Caco-2 (cell line): ENCODE data around the gene TARBP2. TPM values are rescaled to one million over a fixed set of nuclear protein-coding genes. Genes with fewer than 3 reads are reported as not detected.

Source experiments
- BruUV-seq: library from RNA; stranded (reverse); fragments of 400-500 nt; replicated peaks from 2 replicates; lab custom pipeline; 2021; lab: Mats Ljungman, UMichigan
- CTCF ChIA-PET: fragments of 300-600 bp; sonication (Branson Sonifier 250); formaldehyde crosslinking; loops from one replicate; lab custom pipeline; 2022; ENCODE audit warnings: antibody characterized with exemption; lab: Charles Lee
- POLR2A ChIA-PET: fragments of 300-600 bp; sonication (Branson Sonifier 250); formaldehyde crosslinking; loops from one replicate; lab custom pipeline; 2022; ENCODE audit warnings: antibody characterized with exemption; lab: Charles Lee
- DNase-seq, 2 experiments: peaks; one replicate each; pipeline versions ENCODE4 v3.0.0 to v3.0.0-alpha.2; 2020 to 2022
- H3K27me3 ChIP-seq: replicated peaks from 2 replicates; pipeline ENCODE4 v1.6.0; 2011; ENCODE audit warnings: low read length; ENCODE audit not compliant: control insufficient read depth, insufficient read depth
- H3K36me3 ChIP-seq: 2 replicates; pipeline ENCODE4 v1.5.1; 2011; ENCODE audit warnings: low read length; ENCODE audit not compliant: control insufficient read depth, insufficient read depth
- H3K4me1 ChIP-seq: fragments of 250-450 bp; sonication (Bioruptor Pico); 2 replicates; pipeline ENCODE4 v1.5.1; 2020; ENCODE audit warnings: mild to moderate bottlenecking
- H3K4me3 ChIP-seq: 2 replicates; pipeline ENCODE4 v1.5.1; 2011; ENCODE audit warnings: low read depth, mild to moderate bottlenecking, control low read depth, low read length
- H3K9me3 ChIP-seq: fragments of 250-450 bp; sonication (Bioruptor Pico); 2 replicates; pipeline ENCODE4 v1.5.1; 2020; ENCODE audit warnings: mild to moderate bottlenecking, moderate library complexity
- H3K27ac Mint-ChIP-seq: one replicate; pipeline ENCODE4 v1.8.0; 2022; ENCODE audit warnings: mixed read lengths; ENCODE audit not compliant: unreplicated experiment
- H3K27me3 Mint-ChIP-seq: one replicate; pipeline ENCODE4 v1.8.0; 2022; ENCODE audit warnings: mixed read lengths; ENCODE audit not compliant: insufficient read depth, unreplicated experiment
- H3K36me3 Mint-ChIP-seq: one replicate; pipeline ENCODE4 v1.8.0; 2022; ENCODE audit warnings: mild to moderate bottlenecking, mixed read lengths; ENCODE audit not compliant: insufficient read depth, unreplicated experiment
- H3K4me1 Mint-ChIP-seq: one replicate; pipeline ENCODE4 v1.8.0; 2022; ENCODE audit warnings: low read depth, mixed read lengths; ENCODE audit not compliant: unreplicated experiment
- H3K4me3 Mint-ChIP-seq: one replicate; pipeline ENCODE4 v1.8.0; 2022; ENCODE audit warnings: mild to moderate bottlenecking, moderate library complexity, mixed read lengths; ENCODE audit not compliant: unreplicated experiment
- H3K9me3 Mint-ChIP-seq: one replicate; pipeline ENCODE4 v1.8.0; 2022; ENCODE audit warnings: mixed read lengths; ENCODE audit not compliant: unreplicated experiment
- intact Hi-C: fragments of 100-400 bp; cut with micrococcal nuclease; formaldehyde crosslinking; loops from one replicate; pipeline ENCODE4 v1.10.0; 2022; ENCODE audit not compliant: unreplicated experiment
- total RNA-seq: library from RNA; stranded (reverse); gene quantifications from 2 replicates; pipeline ENCODE4 v1.2.3, GENCODE V29; 2022
- TF ChIP-seq, protein P1 (sequence below), 2 experiments: fragments of 200-600 bp in 1 of 2; IDR thresholded peaks; 1 replicate in 1 of 2; 2 replicates in 1 of 2; pipeline versions ENCODE4 v1.5.1 to v1.8.0; 2011 to 2022; ENCODE audit warnings: antibody characterized with exemption in 1 of 2, control low read depth in 1 of 2, inconsistent platforms in 1 of 2, low read depth in 1 of 2, low read length in 1 of 2, mild to moderate bottlenecking in 1 of 2, moderate library complexity in 1 of 2; ENCODE audit not compliant: insufficient read depth in 1 of 2, severe bottlenecking in 1 of 2, unreplicated experiment in 1 of 2

Gene TARBP2
- total RNA-seq, 1 experiment from 2014 or later, result 50.7 TPM

DNA sequence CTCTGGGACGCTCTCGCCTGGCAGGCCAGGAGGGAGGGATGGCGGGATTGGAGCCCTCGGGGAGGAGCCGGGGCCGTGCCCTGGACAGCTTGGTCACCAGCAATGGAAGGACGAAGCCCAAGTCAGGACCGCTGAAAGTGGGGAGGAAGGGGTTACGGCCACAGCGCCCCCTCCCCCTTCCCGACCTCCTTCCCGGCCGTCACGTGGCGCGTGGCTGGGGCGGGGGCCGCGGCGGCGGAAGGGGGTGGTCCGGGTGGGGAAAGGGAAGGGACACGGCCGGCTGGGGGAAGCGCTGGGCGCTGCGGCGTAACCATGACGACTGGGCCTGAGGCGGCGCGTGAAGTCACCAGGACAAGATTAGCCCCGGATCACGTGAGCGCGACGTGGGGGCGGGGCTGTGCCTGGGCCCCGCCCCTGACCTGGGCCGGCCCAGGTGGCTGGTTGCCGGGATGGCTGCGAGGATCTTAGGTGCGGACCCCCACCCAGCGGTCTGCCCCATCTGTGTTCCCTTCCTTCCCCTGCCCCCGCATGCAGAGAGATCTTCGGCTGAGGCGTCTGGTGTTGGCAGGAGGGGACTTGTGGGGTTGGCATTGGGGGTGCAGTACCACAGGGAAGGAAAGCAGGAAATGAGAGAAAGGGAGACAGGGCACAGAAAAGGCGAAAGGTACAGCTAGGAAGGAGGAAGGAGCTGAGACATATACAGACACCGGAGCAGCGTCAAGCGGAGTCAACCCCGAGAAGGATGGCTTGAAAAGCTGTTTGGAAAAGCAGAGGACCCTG lies 8.1 kb upstream of the TARBP2 start:
- TF ChIP-seq, protein P1, sequence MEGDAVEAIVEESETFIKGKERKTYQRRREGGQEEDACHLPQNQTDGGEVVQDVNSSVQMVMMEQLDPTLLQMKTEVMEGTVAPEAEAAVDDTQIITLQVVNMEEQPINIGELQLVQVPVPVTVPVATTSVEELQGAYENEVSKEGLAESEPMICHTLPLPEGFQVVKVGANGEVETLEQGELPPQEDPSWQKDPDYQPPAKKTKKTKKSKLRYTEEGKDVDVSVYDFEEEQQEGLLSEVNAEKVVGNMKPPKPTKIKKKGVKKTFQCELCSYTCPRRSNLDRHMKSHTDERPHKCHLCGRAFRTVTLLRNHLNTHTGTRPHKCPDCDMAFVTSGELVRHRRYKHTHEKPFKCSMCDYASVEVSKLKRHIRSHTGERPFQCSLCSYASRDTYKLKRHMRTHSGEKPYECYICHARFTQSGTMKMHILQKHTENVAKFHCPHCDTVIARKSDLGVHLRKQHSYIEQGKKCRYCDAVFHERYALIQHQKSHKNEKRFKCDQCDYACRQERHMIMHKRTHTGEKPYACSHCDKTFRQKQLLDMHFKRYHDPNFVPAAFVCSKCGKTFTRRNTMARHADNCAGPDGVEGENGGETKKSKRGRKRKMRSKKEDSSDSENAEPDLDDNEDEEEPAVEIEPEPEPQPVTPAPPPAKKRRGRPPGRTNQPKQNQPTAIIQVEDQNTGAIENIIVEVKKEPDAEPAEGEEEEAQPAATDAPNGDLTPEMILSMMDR (IDR thresholded peaks at IDR 0.05; ENCODE audit: insufficient read depth in 1 of 2, low read depth in 1 of 2, low read length in 1 of 2, severe bottlenecking in 1 of 2, unreplicated experiment in 1 of 2), result no peak
- CTCF ChIA-PET, result interaction anchor here (0.6 to 2.1 kb wide), 9 partner anchors 8 to 172 kb away, joined by 3 to 7 read pairs (median 5); partner anchors contain the start of genes AAAS and TARBP2

DNA sequence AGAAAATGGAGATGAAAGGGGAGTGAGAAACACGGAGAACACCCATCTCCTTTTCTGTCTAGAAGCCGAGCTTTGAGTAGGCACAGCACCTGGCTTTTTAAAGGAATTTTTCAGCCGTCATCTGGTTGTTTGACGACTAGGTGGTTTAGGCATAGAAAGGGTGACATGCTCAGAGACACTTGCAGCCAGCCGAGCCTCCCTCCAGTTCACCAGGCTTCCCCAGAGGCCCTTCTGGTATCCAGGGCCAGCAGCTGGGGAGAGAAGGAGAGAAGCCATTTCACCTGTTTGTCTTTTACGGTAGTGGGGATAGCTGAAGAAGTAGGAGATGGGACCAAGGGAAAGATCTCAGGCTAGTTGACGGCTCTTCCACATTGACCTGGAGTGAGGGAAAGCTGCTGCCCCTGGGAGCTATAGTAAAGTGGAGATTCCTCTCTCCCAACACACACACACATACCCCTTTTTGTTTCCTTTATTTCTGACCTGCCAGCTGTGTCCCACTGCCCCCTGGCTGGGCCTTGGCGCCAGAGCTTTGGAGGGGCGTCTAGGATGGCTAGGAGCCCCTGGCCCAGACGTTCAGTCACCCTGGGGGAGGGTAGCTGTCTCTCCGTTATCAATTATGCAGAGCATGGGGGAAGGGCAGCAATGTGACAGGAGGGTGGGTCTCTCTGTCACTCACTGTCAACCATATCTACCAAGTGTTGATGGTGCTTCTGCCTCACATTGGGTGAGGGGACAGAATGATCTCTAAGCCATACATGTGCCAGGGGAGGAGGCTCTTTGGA lies 7.3 kb upstream of the TARBP2 start:
- H3K36me3 ChIP-seq, result no peaks in the 10 kb centered on the region
- Mint-ChIP-seq H3K4me3 (peak overlapping the region; percentile 88), H3K9me3 (no peaks in the 10 kb centered on the region), H3K27me3 (no peaks in the 10 kb centered on the region), H3K4me1 (peaks cover 34% of the 10 kb centered on the region), H3K36me3 (peaks cover 31% of the 10 kb centered on the region), H3K27ac (peak overlapping the region; percentile 72)
- ChIA-PET CTCF (interaction anchor here (0.6 to 1.9 kb wide), 6 partner anchors 12 to 173 kb away, joined by 3 to 6 read pairs (median 4); partner anchors contain the start of gene AAAS), POLR2A (interaction anchor here (0.6 kb wide), 1 partner anchor 313 kb away, joined by 3 read pairs; the partner anchor contains the start of gene ZNF740)
- no peaks in the 10 kb centered on the region for H3K27me3 ChIP-seq
- TF ChIP-seq, protein P1 (IDR thresholded peaks at IDR 0.05; ENCODE audit: insufficient read depth in 1 of 2, low read depth in 1 of 2, low read length in 1 of 2, severe bottlenecking in 1 of 2, unreplicated experiment in 1 of 2), result peak in 1 of 2 experiments; percentile 26
- intact Hi-C loops, result loop anchor here (1.0 kb wide), 1 partner anchor 8 kb away; the partner anchor contains the start of gene TARBP2
- no peak for DNase-seq
- no peaks in the 10 kb centered on the region for H3K9me3 ChIP-seq
- peaks cover 18% of the 10 kb centered on the region for H3K4me1 ChIP-seq
- TSS peak; percentile 93 for BruUV-seq
- H3K4me3 ChIP-seq, result peak overlapping the region; percentile 61

More for the DNA sequence above, 8.1 kb upstream of the TARBP2 start:
- peak overlapping the region; percentile 88 for H3K4me3 Mint-ChIP-seq
- H3K27me3 Mint-ChIP-seq, result no peaks in the 10 kb centered on the region
- H3K4me1 ChIP-seq, result peaks cover 18% of the 10 kb centered on the region
- peak; percentile 96 for DNase-seq
- no peaks in the 10 kb centered on the region for H3K9me3 ChIP-seq
- no peaks in the 10 kb centered on the region for H3K36me3 ChIP-seq
- H3K4me3 ChIP-seq, result peak overlapping the region; percentile 61
- peaks cover 27% of the 10 kb centered on the region for H3K4me1 Mint-ChIP-seq
- peaks cover 27% of the 10 kb centered on the region for H3K36me3 Mint-ChIP-seq
- BruUV-seq, result no TSS peak
- POLR2A ChIA-PET, result interaction anchor here (1.0 kb wide), 1 partner anchor 11 kb away, joined by 4 read pairs; no protein-coding TSS in a partner anchor
- intact Hi-C loops, result loop anchor here (1.0 kb wide), 1 partner anchor 8 kb away; the partner anchor contains the start of gene TARBP2
- H3K9me3 Mint-ChIP-seq, result no peaks in the 10 kb centered on the region
- H3K27me3 ChIP-seq, result no peaks in the 10 kb centered on the region
- peak overlapping the region; percentile 72 for H3K27ac Mint-ChIP-seq
